Panc1 (cell line): ENCODE results near the gene MEF2D. TPM values are rescaled to one million over a fixed set of nuclear protein-coding genes. Genes with fewer than 3 reads are reported as not detected.

ENCODE experiments used
- ATAC-seq: fragments of 200-7000 bp; cut with Tn5 transposase; 2 replicates; pipeline ENCODE4 v1.9.1; 2020; ENCODE audit warnings: mild to moderate bottlenecking, moderate library complexity
- BruUV-seq: library from RNA; stranded (reverse); fragments of 400-500 nt; replicated peaks from 2 replicates; lab custom pipeline; 2021; lab: Mats Ljungman, UMichigan
- CTCF ChIA-PET: fragments of 300-600 bp; sonication (Branson Sonifier 250); formaldehyde crosslinking; loops from one replicate; lab custom pipeline; 2022; ENCODE audit warnings: antibody characterized with exemption; lab: Charles Lee
- POLR2A ChIA-PET: fragments of 300-600 bp; sonication (Branson Sonifier 250); formaldehyde crosslinking; loops from one replicate; lab custom pipeline; 2022; ENCODE audit warnings: antibody characterized with exemption; lab: Charles Lee
- DNase-seq: peaks from one replicate; pipeline ENCODE4 v3.0.0-alpha.2; 2010; ENCODE audit warnings: low read depth, low spot score
- H3K27ac ChIP-seq: 2 replicates; pipeline ENCODE4 v1.5.1; 2011; ENCODE audit warnings: mild to moderate bottlenecking, low read length, inconsistent platforms
- H3K27me3 ChIP-seq: fragments of 200-500 bp; sonication (Bioruptor generic); 2 replicates; pipeline ENCODE4 v1.6.0; 2014; ENCODE audit warnings: low read length, inconsistent platforms; ENCODE audit not compliant: control insufficient read depth, insufficient read depth
- H3K36me3 ChIP-seq: fragments of 200-500 bp; sonication (Bioruptor generic); 2 replicates; pipeline ENCODE4 v1.5.1; 2014; ENCODE audit warnings: inconsistent platforms, mild to moderate bottlenecking, low read length, moderate library complexity; ENCODE audit not compliant: control insufficient read depth, insufficient read depth
- H3K4me1 ChIP-seq: 2 replicates; pipeline ENCODE4 v1.5.1; 2011; ENCODE audit warnings: inconsistent platforms, mild to moderate bottlenecking, low read length, moderate library complexity; ENCODE audit not compliant: control insufficient read depth, insufficient read depth
- H3K4me3 ChIP-seq, 2 experiments: 2 replicates each; pipeline ENCODE4 v1.5.1; 2011 to 2012; ENCODE audit warnings: low read depth in 2 of 2, low read length in 2 of 2, mild to moderate bottlenecking in 2 of 2, inconsistent platforms in 1 of 2, moderate library complexity in 1 of 2
- H3K9me3 ChIP-seq: fragments of 200-500 bp; sonication (Bioruptor generic); 2 replicates; pipeline ENCODE4 v1.5.1; 2014; ENCODE audit warnings: low read depth, mild to moderate bottlenecking, inconsistent platforms, low read length, moderate library complexity; ENCODE audit not compliant: control insufficient read depth, insufficient read depth
- CTCF ChIP-seq: fragments of 450-650 bp; IDR thresholded peaks from 2 replicates; pipeline ENCODE4 v1.5.1; 2017; ENCODE audit warnings: mild to moderate bottlenecking
- POLR2AphosphoS5 ChIP-seq: IDR thresholded peaks from 2 replicates; pipeline ENCODE4 v1.6.1; 2012; ENCODE audit warnings: mild to moderate bottlenecking, low read depth, low read length, moderate library complexity
- SIN3A ChIP-seq: IDR thresholded peaks from 2 replicates; pipeline ENCODE4 v1.6.1; 2012; ENCODE audit warnings: low read depth, mild to moderate bottlenecking, low read length, moderate library complexity, borderline replicate concordance; ENCODE audit not compliant: insufficient read depth
- TCF7L2 ChIP-seq: IDR thresholded peaks from 2 replicates; pipeline ENCODE4 v1.6.1; 2011; ENCODE audit warnings: mild to moderate bottlenecking, low read depth, low read length, inconsistent platforms
- in situ Hi-C: cut with HindIII; loops from 2 replicates; pipeline ENCODE4 v1.10.0; 2016; ENCODE audit warnings: low sequenced_read_pairs, low pct_unique_long_range_greater_than_20kb
- intact Hi-C: fragments of 100-400 bp; cut with micrococcal nuclease; formaldehyde crosslinking; loops from one replicate; pipeline ENCODE4 v1.10.0; 2022; ENCODE audit not compliant: unreplicated experiment
- total RNA-seq: library from RNA; stranded (reverse); gene quantifications from one replicate; pipeline ENCODE4 v1.2.1, GENCODE V29; 2021; ENCODE audit not compliant: unreplicated experiment

The MEF2D gene
- total RNA-seq, 1 experiment from 2014 or later: 30.9 TPM

DNA sequence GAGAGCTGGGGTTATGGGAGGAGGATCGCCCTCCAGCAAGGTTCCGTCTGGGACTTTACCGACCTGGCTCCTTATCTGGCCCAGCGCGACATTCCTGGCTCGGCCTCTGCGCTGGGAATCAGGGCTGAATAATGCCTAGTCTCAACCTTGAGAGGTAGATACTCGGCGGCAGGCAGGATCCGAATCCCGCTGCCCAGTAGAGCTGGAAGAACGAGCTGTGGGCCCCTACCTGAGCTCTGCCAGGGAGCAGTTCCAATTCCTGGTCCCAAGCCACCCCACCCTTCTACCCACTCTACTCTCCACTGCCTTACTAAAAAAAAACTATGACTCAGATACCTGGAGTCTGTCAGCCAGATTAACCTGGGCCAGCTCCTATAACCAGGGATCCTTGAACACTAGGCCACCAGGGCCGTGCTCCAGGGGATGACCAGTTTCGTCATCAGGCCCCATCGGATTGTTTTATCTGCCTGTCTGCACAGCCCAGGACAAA is 77.9 kb downstream of the MEF2D start:
- no peak overlapping the region for H3K4me3 ChIP-seq
- ATAC-seq (no peak), DNase-seq (no peak)
- TF ChIP-seq POLR2AphosphoS5: no peak
- no peak for TF ChIP-seq SIN3A
- TF ChIP-seq TCF7L2: no peak
- TF ChIP-seq CTCF: no peak
- H3K4me1 ChIP-seq: no peaks in the 10 kb centered on the region
- in situ Hi-C loops (no loop called here), intact Hi-C loops (no loop called here)
- ChIA-PET CTCF (no interaction called here), POLR2A (interaction anchor here (0.6 kb wide), 1 partner anchor 32 kb away, joined by 4 read pairs; no protein-coding TSS in a partner anchor)
- no peaks in the 10 kb centered on the region for H3K9me3 ChIP-seq
- no peaks in the 10 kb centered on the region; the same call in 1 of the 2 replicates for H3K36me3 ChIP-seq
- peaks cover 26% of the 10 kb centered on the region for H3K27me3 ChIP-seq
- no TSS peak for BruUV-seq
- no peak overlapping the region for H3K27ac ChIP-seq

- no TSS peak for BruUV-seq
These were observed 78.5 kb downstream of the MEF2D start for GRCh38 chr1:156421939-156422601.

More at GRCh38 chr1:156421939-156422601, 78.5 kb downstream of the MEF2D start:
- ChIA-PET CTCF (no interaction called here), POLR2A (no interaction called here)
- no peak for ATAC-seq
- peaks cover 24% of the 10 kb centered on the region for H3K27me3 ChIP-seq
- no peaks in the 10 kb centered on the region; the same call in 1 of the 2 replicates for H3K36me3 ChIP-seq
- H3K27ac ChIP-seq: no peak overlapping the region
- no peaks in the 10 kb centered on the region for H3K9me3 ChIP-seq
- no peaks in the 10 kb centered on the region for H3K4me1 ChIP-seq
- intact Hi-C loops (no loop called here), in situ Hi-C loops (no loop called here)
- DNase-seq: no peak
- H3K4me3 ChIP-seq: peak overlapping the region; percentile 33 to 48
- no peak for TF ChIP-seq CTCF
